ENCODE data around the gene CCDC137. TPM values are rescaled to one million over a fixed set of nuclear protein-coding genes. Genes with fewer than 3 reads are reported as not detected.

Gene CCDC137
- total RNA-seq, 1 experiment from 2014 or later = 47.3 TPM

- no peak for DNase-seq (ENCODE audit: low read depth)
These were observed 34.1 kb downstream of the CCDC137 start for GRCh38 chr17:81700353-81701287.

GRCh38 chr17:81701288-81702071 is 34.9 kb downstream of the CCDC137 start:
- DNase-seq (ENCODE audit: low read depth) = no peak

GRCh38 chr17:81702934-81703746 is 36.6 kb downstream of the CCDC137 start, which contains the start of gene MRPL12:
Gene MRPL12 (plus strand): TSS chr17:81703367. CDS start chr17:81703502, 135 bp downstream.
- peak; percentile 89 for DNase-seq (ENCODE audit: low read depth)

GRCh38 chr17:81703747-81704654 is 37.5 kb downstream of the CCDC137 start:
- DNase-seq (ENCODE audit: low read depth) = no peak

GRCh38 chr17:81705518-81706231 is 39.1 kb downstream of the CCDC137 start:
- no peak for DNase-seq (ENCODE audit: low read depth)

GRCh38 chr17:81706232-81706611 is 39.7 kb downstream of the CCDC137 start:
- no peak for DNase-seq (ENCODE audit: low read depth)

- DNase-seq (ENCODE audit: low read depth) = no peak
These were observed 40.5 kb downstream of the CCDC137 start for GRCh38 chr17:81706757-81707624.

GRCh38 chr17:81707725-81708646 is 41.4 kb downstream of the CCDC137 start:
- DNase-seq (ENCODE audit: low read depth) = no peak

- DNase-seq (ENCODE audit: low read depth) = no peak
These were observed 42.2 kb downstream of the CCDC137 start for GRCh38 chr17:81708739-81709185.

- no peak for DNase-seq (ENCODE audit: low read depth)
These were observed 44.2 kb downstream of the CCDC137 start for GRCh38 chr17:81710514-81711308.

GRCh38 chr17:81711814-81712467 is 45.4 kb downstream of the CCDC137 start, which contains the start of gene SLC25A10:
Gene SLC25A10 (plus strand): TSS chr17:81712284. CDS start chr17:81712427, 143 bp downstream.
- peak; percentile 89 for DNase-seq (ENCODE audit: low read depth)

- peak; percentile 46 for DNase-seq (ENCODE audit: low read depth)
These were observed 46.0 kb downstream of the CCDC137 start for GRCh38 chr17:81712468-81713003.

GRCh38 chr17:81713004-81713555 is 46.5 kb downstream of the CCDC137 start:
- DNase-seq (ENCODE audit: low read depth) = peak; percentile 60

GRCh38 chr17:81713556-81714411 is 47.2 kb downstream of the CCDC137 start:
- DNase-seq (ENCODE audit: low read depth) = no peak

Measured in HT1080 (cell line).